Activated T-cell treated with anti-CD3 and anti-CD28 coated beads for 1 hour (primary cell): Measurements from ENCODE around the gene CTR9.
A peak's percentile ranks its signal among the peaks of the same experiment; 100 is the strongest.

ENCODE experiments used
- DNase-seq: peaks from one replicate; pipeline ENCODE4 v3.0.0-alpha.2; 2020; ENCODE audit warnings: low read depth

CTR9 gene

GRCh38 chr11:10780040-10780439 lies 29.0 kb downstream of the CTR9 start:
- no peak for DNase-seq

- DNase-seq, result no peak
Observed at GRCh38 chr11:10784232-10785145, 33.4 kb downstream of the CTR9 start.

- DNase-seq, result no peak
Observed at GRCh38 chr11:10785146-10785474, 34.1 kb downstream of the CTR9 start.

GRCh38 chr11:10786451-10786850 lies 35.4 kb downstream of the CTR9 start:
- no peak for DNase-seq

GRCh38 chr11:10792385-10793068 lies 41.5 kb downstream of the CTR9 start:
- peak; percentile 87 for DNase-seq

- DNase-seq, result no peak
Observed at GRCh38 chr11:10793470-10794255, 42.6 kb downstream of the CTR9 start.

GRCh38 chr11:10796191-10796590 lies 45.1 kb downstream of the CTR9 start:
- DNase-seq, result no peak

GRCh38 chr11:10797001-10797400 lies 46.0 kb downstream of the CTR9 start:
- DNase-seq, result no peak

GRCh38 chr11:10797531-10797930 lies 46.5 kb downstream of the CTR9 start:
- no peak for DNase-seq

GRCh38 chr11:10798330-10798928 lies 47.4 kb downstream of the CTR9 start:
- DNase-seq, result no peak

GRCh38 chr11:10800292-10800691 lies 49.2 kb downstream of the CTR9 start:
- no peak for DNase-seq

- no peak for DNase-seq
Observed at GRCh38 chr11:10803676-10804075, 52.6 kb downstream of the CTR9 start.

- DNase-seq, result no peak
Observed at GRCh38 chr11:10805741-10806140, 54.7 kb downstream of the CTR9 start.

GRCh38 chr11:10806206-10806605 lies 55.2 kb downstream of the CTR9 start:
- no peak for DNase-seq

- peak; percentile 39 for DNase-seq
Observed at GRCh38 chr11:10807493-10808234, 56.6 kb downstream of the CTR9 start.

- DNase-seq, result peak; percentile 9
Observed at GRCh38 chr11:10808235-10808552, 57.1 kb downstream of the CTR9 start.

- peak; percentile 95 for DNase-seq
Observed at GRCh38 chr11:10808553-10809372, 57.7 kb downstream of the CTR9 start, which contains the start of gene EIF4G2. TSS of gene EIF4G2 (minus strand) at chr11:10808926.

- no peak for DNase-seq
Observed at GRCh38 chr11:10809373-10810160, 58.5 kb downstream of the CTR9 start.

GRCh38 chr11:10813945-10814344 lies 62.9 kb downstream of the CTR9 start:
- no peak for DNase-seq

GRCh38 chr11:10818594-10818993 lies 67.5 kb downstream of the CTR9 start:
- DNase-seq, result no peak
